HG03442 (cell line): Measurements from ENCODE around the gene PLCD1.

Source experiments
- ATAC-seq: cut with Tn5 transposase; IDR thresholded peaks from one replicate; pipeline ENCODE4 v1.9.1; 2021; ENCODE audit warnings: mild to moderate bottlenecking, moderate library complexity; ENCODE audit not compliant: unreplicated experiment

Gene PLCD1

GRCh38 chr3:38001456-38002081 lies 27.9 kb downstream of the PLCD1 start:
- no peak for ATAC-seq

GRCh38 chr3:38000965-38001455 lies 28.4 kb downstream of the PLCD1 start:
- no peak for ATAC-seq

DNA sequence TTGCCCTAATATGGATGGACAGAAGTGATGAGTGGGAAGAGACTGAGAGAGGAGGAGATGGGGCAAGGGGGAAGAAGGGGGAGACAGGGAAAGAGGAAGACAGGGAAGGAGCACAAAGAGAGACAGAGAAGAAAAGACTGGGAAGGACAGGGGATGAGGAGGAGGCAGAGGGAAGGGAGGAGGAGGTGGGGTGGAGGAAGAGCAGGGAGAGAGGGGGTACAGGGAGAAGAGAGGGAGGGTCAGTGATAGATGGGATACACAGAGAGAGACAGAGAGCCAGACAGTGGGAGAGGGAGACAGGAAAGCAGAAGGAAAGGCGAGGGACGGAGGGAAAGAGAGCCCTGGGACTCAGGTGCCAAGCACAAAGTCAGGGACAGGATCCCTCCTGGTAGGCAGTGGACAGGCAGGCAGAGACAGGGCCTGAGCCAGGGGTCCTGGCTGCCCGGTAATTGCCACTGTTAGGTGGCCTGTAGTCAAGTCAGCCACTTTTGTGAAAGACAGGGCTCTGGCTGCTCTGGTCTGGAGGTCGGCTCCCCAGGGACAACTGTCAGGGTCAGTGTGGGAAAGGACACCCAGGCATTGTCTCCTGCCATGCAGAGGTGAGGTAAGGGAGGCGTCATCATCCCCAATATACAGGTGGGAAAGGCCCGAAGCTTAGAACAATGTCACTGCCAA lies 29.1 kb downstream of the PLCD1 start:
- ATAC-seq = no peak

DNA sequence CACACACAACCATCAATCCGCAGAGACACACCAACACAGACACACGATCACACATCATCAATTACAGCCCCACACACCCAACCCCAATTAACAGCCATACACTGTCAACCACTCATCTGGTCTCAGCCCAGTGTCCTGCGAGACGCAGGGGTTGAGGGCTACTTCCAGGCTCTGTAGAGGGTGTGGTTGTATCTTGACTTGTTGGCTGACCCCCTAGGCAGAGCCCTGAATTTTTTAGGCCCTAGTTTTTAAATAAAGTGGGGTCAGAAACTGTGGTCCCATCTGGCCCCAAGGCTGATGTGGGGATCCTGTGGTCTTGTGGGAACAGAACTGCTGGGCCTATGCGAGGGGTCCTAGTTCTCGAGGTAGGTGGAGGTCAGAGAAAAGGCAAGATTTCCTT lies 29.6 kb downstream of the PLCD1 start:
- ATAC-seq = no peak

DNA sequence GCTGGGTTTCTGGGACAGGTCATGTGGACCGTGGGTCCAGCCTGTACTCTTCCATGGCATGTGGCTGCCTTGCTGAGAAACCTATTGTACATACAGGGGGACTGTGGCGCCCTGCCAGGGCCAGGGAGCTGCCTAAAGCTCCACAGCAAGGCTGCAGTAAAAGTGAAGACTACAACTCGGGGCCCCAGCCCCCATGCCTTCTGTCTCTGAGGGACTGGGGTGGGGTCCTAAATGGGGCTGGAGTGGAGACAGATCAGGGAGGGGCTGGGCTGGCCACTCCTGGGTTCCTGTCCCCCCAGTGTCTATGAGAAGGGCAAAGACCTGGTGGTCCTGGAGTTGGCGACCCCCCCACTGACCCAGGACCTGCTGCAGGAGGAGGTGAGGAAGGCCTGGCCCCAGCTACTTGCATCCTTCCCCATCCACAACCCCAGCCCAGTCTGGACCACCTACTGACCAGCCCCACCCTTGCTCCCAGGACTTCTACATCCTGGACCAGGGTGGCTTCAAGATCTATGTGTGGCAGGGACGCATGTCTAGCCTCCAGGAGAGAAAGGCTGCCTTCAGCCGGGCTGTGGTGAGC lies 31.6 kb downstream of the PLCD1 start:
- no peak for ATAC-seq

GRCh38 chr3:37997342-37997741 lies 32.1 kb downstream of the PLCD1 start:
- no peak for ATAC-seq

GRCh38 chr3:37996785-37997301 lies 32.6 kb downstream of the PLCD1 start:
- ATAC-seq = peak; percentile 58

DNA sequence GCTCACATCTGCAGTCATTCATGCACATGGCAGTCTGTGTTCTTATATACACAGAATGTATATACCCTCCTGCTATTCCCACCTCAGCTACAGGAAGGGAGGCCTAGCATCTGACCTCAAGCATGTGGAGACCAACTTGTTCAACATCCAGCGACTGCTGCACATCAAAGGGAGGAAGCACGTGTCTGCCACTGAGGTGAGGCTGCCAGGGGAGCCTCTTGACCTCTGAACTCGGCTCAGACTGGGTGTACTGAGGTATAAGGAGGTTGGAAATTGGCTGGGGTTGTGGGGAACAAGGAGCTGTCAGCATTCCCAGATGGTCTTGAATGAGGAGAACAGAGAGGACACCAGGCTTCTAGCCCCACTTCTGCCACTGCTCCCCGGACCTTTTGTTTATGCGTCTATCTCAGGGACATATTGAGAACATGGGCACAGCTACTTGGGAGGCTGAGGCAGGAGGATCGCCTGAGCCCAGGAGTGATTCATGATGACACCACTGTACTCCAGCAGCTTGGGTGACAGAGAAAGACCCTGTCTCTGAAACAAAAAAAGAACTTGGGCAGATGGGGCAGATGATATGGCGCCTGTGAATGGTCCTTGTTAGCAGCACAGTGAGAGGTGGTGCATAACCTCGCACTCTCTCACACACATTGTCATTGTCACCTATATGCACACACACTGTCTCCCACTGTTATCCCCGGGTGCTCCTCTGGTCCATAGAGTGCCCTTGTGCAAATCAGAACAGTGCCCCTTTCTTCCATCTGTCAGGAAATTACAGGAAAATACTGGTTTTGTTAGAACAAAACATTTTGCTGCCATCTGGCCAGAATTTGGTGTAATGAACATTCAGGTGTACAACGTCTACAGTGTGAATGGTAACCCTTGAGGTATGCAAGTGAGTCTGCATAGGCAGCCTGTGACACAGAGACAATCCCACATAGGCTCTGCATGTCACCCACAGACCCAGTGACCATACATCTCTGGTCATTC lies 33.5 kb downstream of the PLCD1 start:
- ATAC-seq = no peak

DNA sequence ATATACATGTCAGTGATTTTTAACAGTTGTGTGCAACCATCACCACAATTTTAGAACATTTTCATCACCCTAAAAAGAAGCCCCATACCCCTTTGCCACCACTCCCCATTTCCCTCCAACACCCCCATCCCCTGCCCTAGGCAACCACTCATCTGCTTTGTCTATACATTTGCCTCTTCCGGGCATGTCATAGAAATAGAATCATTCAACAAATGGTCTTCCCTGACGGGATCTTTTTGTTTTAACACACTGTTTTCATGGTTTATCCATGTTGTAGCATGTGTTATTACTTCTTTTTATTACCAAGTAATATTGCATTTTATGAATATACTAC lies 34.8 kb downstream of the PLCD1 start:
- no peak for ATAC-seq

DNA sequence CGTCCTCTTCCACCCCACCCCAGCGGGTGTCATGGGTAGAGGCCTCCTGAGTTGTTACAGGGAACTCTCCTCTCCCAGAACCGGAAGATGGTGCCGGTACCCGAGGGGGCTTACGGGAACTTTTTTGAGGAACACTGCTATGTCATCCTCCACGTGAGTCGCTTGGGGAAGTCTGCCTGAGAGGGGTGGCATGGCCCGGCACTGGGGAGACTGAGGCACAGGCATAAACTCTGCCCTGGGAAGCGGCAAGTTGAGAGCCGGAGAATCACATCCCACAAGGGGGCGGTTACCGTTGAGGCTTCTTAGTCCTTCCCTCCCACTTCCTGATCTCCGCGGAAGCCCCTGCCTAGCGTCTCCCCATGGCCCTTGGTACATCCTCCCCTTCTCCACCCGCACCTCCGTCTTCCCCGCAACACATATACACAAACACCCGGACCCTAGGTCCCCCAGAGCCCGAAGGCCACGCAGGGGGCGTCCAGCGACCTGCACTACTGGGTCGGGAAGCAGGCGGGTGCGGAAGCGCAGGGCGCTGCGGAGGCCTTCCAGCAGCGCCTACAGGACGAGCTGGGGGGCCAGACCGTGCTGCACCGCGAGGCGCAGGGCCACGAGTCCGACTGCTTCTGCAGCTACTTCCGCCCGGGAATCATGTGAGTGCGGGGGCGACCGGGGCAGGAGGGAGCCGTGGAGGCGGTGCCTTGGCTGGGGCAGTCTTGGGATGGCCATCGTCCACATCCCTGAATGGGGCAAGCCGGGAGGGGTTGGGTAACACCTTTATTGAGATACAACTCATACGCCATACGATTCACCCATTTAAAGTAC lies 35.4 kb downstream of the PLCD1 start:
- ATAC-seq = peak; percentile 51

- no peak for ATAC-seq
These were observed 36.0 kb downstream of the PLCD1 start for GRCh38 chr3:37993460-37993819.

GRCh38 chr3:37993067-37993455 lies 36.4 kb downstream of the PLCD1 start:
- ATAC-seq = no peak

DNA sequence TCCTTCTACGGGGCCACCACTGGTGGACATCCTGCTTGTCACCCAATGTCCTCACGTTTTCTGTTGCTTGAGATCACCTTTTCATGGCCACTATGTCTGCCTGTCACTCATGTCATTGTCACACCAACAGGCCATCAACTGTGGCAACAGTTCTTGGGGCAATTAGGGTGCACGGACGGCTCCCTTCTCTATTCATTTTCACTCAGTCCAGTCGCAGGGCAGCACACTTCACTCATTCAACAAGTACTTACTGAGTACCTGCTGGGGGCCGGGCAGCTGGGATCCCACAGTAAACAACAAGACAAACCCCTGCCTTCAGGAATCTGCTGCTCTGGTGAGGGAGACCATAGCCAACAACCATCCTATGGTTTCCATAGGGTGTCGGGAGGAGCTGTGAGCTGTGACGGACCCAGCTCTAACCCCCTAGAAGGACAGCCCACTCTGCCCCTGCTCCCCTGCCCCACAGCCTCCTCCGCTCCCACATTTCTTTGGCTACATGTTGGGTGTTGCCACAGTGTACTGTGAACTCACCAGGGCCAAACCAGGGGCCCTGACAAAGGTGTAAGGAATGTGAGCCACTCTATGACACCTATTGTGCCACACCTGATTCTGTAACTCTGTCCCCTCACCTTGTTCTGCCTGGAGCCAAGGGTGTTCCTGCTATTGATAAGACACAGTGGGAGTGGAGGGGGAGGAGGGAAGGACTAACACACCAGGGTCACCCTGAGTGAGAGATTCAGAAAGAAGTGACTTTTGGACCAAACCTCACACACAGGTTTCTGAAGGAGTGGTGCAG lies 37.0 kb downstream of the PLCD1 start:
- no peak for ATAC-seq

DNA sequence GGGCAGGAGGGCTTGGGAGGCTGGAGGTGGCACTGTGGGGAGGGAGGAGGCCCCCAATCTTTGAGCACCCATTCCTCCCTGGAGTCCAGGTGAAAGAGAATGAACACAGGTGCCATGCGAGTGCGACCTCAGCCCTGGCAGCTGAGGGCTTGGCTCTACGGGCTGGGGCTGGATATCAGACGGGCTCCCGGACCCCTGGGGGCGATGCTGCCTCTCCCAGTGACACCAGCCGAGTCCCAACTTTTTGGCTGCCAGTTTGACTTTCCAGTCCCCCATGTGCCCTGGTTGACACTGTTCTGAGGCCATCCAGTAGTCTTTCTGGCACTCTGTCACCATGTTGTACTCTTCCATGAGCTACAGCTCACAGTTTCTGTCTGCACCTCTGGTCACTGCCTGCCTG lies 37.6 kb downstream of the PLCD1 start:
- ATAC-seq = no peak

DNA sequence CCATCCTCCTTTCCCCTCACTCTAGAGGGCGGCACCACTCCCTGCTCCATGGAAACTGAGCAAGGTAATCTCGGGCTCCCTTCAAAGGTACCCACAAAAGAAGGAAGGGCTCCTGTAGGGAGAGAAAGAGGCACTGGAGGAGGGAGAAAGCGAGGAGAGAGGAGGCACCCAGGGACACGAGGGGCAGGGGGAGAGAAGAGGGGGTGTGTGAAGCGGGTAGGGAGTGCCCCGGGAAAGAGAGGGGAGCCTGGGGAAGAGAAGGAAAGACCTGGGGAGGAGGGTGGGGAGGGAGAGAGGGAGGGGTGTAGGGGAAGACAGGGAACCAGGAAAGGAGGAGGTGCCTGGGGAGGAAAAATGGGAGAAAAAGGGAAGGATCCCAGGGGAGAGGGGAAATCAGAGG lies 38.3 kb downstream of the PLCD1 start:
- no peak for ATAC-seq

- ATAC-seq = no peak
These were observed 38.9 kb downstream of the PLCD1 start, which contains the start of gene VILL for GRCh38 chr3:37990527-37990926. Gene VILL, plus strand, starts transcription at chr3:37990786. Its CDS starts 2,887 bp downstream, at chr3:37993673.

GRCh38 chr3:37989821-37990480 lies 39.5 kb downstream of the PLCD1 start:
- no peak for ATAC-seq

DNA sequence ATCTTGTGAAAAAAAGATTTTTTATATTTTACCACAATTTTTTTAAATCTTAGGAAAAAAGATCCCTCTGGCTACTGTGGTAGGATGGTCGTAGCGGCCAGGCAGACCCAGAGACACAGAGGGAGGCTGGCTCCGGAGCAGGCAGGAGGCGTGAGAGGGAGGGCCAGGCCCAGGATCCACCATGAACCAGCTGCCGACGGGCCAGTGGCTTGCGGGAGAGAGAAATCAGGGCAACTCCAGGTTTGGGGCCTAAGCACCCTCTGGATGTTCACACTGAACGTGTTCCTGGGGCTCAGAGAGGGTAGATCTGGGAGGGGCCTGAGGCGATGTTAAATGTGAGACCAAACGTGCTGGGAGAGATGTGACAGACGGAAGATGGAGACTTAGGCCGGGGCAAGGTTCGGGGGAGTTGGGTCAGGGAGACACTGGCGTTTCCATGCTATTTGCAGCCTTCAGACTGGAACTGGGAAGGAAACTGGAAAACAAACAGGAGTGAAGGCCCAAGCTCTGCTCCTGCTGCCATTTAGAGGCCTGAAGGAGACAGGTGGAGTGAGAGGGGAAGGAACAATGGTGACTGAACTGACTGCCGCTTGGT lies 40.4 kb downstream of the PLCD1 start:
- ATAC-seq = no peak
